Body of pancreas (tissue), 4 donors: Measurements from ENCODE around the gene LYRM4. TPM values are rescaled to one million over a fixed set of nuclear protein-coding genes. Genes with fewer than 3 reads are reported as not detected.

ENCODE experiments used
- ATAC-seq: fragments of 150-250 bp; one replicate; pipeline ENCODE4 v1.9.1; 2016
- DNase-seq, 4 donors: peaks; one replicate each; pipeline ENCODE4 v3.0.0-alpha.2; 2019
- H3K27ac ChIP-seq, 4 donors: fragments of 200-600 bp; sonication (generic); 1 replicate in 3 of 4; 2 replicates in 1 of 4; pipeline versions ENCODE4 v1.5.1 to v1.6.1; 2016 to 2019; ENCODE audit warnings: mild to moderate bottlenecking in 1 of 4, mixed read lengths in 1 of 4, moderate library complexity in 1 of 4
- H3K27me3 ChIP-seq, 2 donors: fragments of 200-600 bp; sonication (generic); one replicate each; pipeline ENCODE4 v1.6.0; 2016; ENCODE audit warnings: mild to moderate bottlenecking in 1 of 2
- H3K36me3 ChIP-seq, 2 donors: fragments of 200-600 bp; sonication (generic); replicated peaks in 1 of 2; 2 replicates each; pipeline ENCODE4 v1.5.1; 2016; ENCODE audit warnings: low read depth in 2 of 2; ENCODE audit not compliant: insufficient read depth in 1 of 2
- H3K4me1 ChIP-seq: fragments of 200-600 bp; sonication (generic); one replicate; pipeline ENCODE4 v1.6.0; 2016
- H3K4me3 ChIP-seq, 2 donors: fragments of 200-600 bp; sonication (generic); 1 replicate in 1 of 2; 2 replicates in 1 of 2; pipeline ENCODE4 v1.5.1; 2016 to 2019
- H3K9me3 ChIP-seq, 3 donors: fragments of 200-600 bp; sonication (generic); 1 replicate in 2 of 3; 2 replicates in 1 of 3; pipeline ENCODE4 v1.5.1; 2016
- POLR2A ChIP-seq, 3 donors: fragments of 450-650 bp; IDR thresholded peaks; one replicate each; pipeline ENCODE4 v1.6.1; 2016; ENCODE audit warnings: antibody characterized with exemption in 3 of 3, mild to moderate bottlenecking in 2 of 3
- WGBS, 2 donors: methylation state at CpG; one replicate each; pipeline ENCODE4 v1.1.5; 2017; 5-methylcytosine and 5-hydroxymethylcytosine counted together
- intact Hi-C: fragments of 100-400 bp; cut with DNase I; formaldehyde crosslinking; loops from one replicate; pipeline ENCODE4 v1.15.1; 2023
- total RNA-seq, 2 donors: library from RNA; depleted of rRNA; stranded (reverse); fragments of >200 nt; gene quantifications; one replicate each; pipeline ENCODE4 v1.1.0, GENCODE V29; 2016
- TF ChIP-seq, protein P1 (sequence below), 7 experiments: fragments of 450-650 bp in 4 of 7; fragments of 200-600 bp in 3 of 7; sonication (generic) in 3 of 7; IDR thresholded peaks; one replicate each; pipeline ENCODE4 v1.5.1; 2016 to 2019; ENCODE audit warnings: antibody characterized with exemption in 7 of 7

Gene LYRM4
- total RNA-seq, 2 donors from 2014 or later = 15.3 to 18.5 TPM

DNA sequence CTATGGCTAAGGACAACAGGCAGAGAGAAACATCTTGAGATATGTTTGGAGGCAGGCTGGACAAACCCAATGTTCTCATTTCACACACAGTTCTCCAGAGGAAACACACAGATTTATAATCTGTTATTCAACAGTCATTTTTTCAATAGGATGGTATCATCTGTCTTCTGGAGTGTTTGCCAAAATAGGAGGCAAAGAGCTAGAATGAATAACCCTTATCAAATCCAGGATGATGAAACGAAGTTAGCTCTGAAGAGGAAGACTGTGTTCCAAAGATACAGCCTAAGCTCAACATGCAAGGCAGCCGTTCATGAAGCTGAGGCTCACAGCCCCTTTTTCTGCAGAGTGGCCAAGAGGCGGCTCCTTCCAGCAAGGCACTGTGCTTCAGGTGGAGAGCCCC lies 104.8 kb downstream of the LYRM4 start:
- Histone ChIP-seq H3K9me3 (no peaks in the 10 kb centered on the region), H3K4me3 (no peak overlapping the region), H3K4me1 (peaks cover 14% of the 10 kb centered on the region), H3K27ac (no peak overlapping the region), H3K36me3 (no peaks in the 10 kb centered on the region), H3K27me3 (no peaks in the 10 kb centered on the region)
- no peak for ATAC-seq
- TF ChIP-seq, protein P1, sequence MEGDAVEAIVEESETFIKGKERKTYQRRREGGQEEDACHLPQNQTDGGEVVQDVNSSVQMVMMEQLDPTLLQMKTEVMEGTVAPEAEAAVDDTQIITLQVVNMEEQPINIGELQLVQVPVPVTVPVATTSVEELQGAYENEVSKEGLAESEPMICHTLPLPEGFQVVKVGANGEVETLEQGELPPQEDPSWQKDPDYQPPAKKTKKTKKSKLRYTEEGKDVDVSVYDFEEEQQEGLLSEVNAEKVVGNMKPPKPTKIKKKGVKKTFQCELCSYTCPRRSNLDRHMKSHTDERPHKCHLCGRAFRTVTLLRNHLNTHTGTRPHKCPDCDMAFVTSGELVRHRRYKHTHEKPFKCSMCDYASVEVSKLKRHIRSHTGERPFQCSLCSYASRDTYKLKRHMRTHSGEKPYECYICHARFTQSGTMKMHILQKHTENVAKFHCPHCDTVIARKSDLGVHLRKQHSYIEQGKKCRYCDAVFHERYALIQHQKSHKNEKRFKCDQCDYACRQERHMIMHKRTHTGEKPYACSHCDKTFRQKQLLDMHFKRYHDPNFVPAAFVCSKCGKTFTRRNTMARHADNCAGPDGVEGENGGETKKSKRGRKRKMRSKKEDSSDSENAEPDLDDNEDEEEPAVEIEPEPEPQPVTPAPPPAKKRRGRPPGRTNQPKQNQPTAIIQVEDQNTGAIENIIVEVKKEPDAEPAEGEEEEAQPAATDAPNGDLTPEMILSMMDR (IDR thresholded peaks at IDR 0.05) = no peak
- no peak for TF ChIP-seq POLR2A (IDR thresholded peaks at IDR 0.05)
- intact Hi-C loops = no loop called here
- 77 to 79% methylated on average over 3 of the region's 3 CpGs for WGBS, 2 donors
- DNase-seq = no peak

DNA sequence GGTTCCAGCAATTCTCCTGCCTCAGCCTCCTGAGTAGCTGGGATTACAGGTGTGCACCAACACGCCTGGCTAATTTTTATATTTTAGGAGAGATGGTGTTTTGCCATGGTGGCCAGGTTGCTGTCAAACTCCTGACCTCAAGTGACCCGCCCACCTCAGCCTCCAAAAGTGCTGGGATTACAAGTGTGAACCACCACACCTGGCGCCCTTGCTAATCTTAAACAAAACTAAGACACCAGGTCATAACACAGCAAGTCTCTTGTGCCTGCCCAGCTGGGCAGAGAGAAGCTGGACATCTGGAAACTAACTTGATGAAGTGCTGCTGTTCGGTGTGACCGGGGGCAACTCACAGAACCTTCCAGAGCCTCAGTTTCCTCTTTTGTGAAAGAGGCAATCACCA lies 107.6 kb downstream of the LYRM4 start:
- TF ChIP-seq, protein P1 (IDR thresholded peaks at IDR 0.05) = no peak
- TF ChIP-seq POLR2A (IDR thresholded peaks at IDR 0.05) = no peak
- Histone ChIP-seq H3K4me1 (peaks cover 5% of the 10 kb centered on the region), H3K36me3 (no peaks in the 10 kb centered on the region), H3K27ac (no peak overlapping the region), H3K9me3 (no peaks in the 10 kb centered on the region), H3K4me3 (no peak overlapping the region), H3K27me3 (no peaks in the 10 kb centered on the region)
- DNase-seq (no peak), ATAC-seq (no peak)
- intact Hi-C loops = no loop called here
- WGBS, 2 donors = 86 to 87% methylated on average over 5 of the region's 5 CpGs

DNA sequence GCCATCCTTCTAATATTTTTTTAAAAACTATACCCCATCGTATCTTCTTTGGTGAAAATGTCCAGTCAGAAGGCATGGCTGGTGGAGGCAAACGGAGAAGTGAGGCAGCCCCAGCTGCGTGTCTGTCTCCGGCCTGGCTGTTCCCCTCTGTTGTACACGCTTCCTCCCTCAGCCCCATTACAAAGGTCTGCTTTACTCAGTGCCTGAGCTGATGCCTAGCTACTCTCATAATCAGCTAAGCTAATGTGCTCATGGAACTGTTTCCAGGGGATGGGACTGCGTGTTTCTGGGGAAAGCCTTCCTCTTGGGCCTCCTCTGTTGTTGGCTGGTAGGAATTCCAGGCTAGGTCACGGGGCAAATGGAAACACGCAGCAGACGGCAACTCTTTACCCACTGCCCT lies 108.3 kb downstream of the LYRM4 start:
- ATAC-seq (no peak), DNase-seq (no peak)
- no peaks in the 10 kb centered on the region for H3K27me3 ChIP-seq
- H3K4me3 ChIP-seq = no peak overlapping the region
- no peaks in the 10 kb centered on the region for H3K36me3 ChIP-seq
- TF ChIP-seq POLR2A (IDR thresholded peaks at IDR 0.05) = no peak
- TF ChIP-seq, protein P1 (IDR thresholded peaks at IDR 0.05) = no peak
- no peaks in the 10 kb centered on the region for H3K9me3 ChIP-seq
- H3K27ac ChIP-seq = no peak overlapping the region
- WGBS, 2 donors = 78 to 90% methylated on average over 9 of the region's 9 CpGs
- H3K4me1 ChIP-seq = peaks cover under 1% of the 10 kb centered on the region
- intact Hi-C loops = no loop called here

DNA sequence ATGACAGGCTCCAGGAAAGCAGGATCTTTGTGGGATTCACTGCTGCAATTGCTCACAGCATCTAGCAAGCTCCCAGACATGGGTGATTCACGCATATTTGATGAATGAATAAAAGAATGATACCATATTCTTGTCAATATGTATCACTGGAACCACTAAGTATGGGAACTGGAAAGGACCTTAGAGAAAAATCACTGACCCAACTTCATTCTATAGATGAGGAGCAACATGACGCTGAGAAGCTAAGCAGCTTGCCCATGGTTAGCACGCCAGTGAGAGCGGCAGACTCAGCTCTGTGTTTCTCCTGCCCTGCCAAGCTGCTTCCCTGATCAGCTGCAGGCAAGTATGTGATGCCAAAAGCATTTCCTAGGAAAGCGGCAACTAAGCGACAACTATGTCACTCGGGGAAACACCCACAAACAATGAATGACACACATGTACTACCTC lies 108.8 kb downstream of the LYRM4 start:
- no peak overlapping the region for H3K4me3 ChIP-seq
- intact Hi-C loops = no loop called here
- no peaks in the 10 kb centered on the region for H3K4me1 ChIP-seq
- TF ChIP-seq, protein P1 (IDR thresholded peaks at IDR 0.05) = no peak
- no peak for TF ChIP-seq POLR2A (IDR thresholded peaks at IDR 0.05)
- WGBS, 2 donors = 72 to 96% methylated on average over 7 of the region's 7 CpGs
- no peaks in the 10 kb centered on the region for H3K27me3 ChIP-seq
- no peak for DNase-seq
- no peak for ATAC-seq
- no peaks in the 10 kb centered on the region for H3K9me3 ChIP-seq
- H3K27ac ChIP-seq = no peak overlapping the region
- H3K36me3 ChIP-seq = no peaks in the 10 kb centered on the region

DNA sequence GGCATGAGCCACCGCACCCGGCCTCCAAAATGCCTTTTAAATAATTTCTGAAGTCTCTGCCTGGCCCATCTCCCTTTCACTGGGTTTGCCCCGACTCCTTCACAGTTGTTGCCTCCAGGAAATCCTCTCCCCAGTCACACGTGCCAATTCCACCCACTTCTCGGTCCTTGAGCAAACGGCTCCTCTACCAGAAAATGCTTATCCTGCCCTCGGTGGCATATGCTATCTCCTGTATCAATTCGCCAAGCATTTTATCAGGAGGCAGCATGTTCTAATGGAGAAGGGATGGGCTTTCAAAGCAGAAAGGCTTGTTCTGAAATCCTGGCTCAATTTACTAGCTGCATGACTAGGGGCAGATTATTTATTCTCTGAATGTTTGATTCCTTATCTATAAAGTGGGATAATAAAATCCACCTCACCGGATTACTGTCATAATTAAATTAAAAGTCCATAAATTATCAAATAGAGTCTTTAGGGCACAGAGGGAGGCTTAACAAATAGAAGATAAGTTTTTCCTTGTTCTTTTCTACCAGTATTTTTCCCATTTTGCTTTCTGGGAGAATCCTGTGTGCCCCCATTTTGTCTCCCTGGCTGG lies 109.3 kb downstream of the LYRM4 start:
- H3K9me3 ChIP-seq = no peaks in the 10 kb centered on the region
- H3K27ac ChIP-seq = no peak overlapping the region
- 51 to 58% methylated on average over 9 of the region's 9 CpGs for WGBS, 2 donors
- intact Hi-C loops = no loop called here
- H3K4me3 ChIP-seq = no peak overlapping the region
- no peak for TF ChIP-seq POLR2A (IDR thresholded peaks at IDR 0.05)
- TF ChIP-seq, protein P1 (IDR thresholded peaks at IDR 0.05) = no peak
- H3K36me3 ChIP-seq = no peaks in the 10 kb centered on the region
- DNase-seq (no peak), ATAC-seq (no peak)
- no peaks in the 10 kb centered on the region for H3K4me1 ChIP-seq
- no peaks in the 10 kb centered on the region for H3K27me3 ChIP-seq
